Hair follicular keratinocyte (primary cell): ENCODE results near the gene PANK2. TPM values are rescaled to one million over a fixed set of nuclear protein-coding genes. Genes with fewer than 3 reads are reported as not detected.

ENCODE experiments used
- total RNA-seq: library from RNA; depleted of rRNA; stranded (reverse); fragments of >200 nt; gene quantifications from 2 replicates; pipeline ENCODE4 v1.2.3, GENCODE V29; 2015

PANK2 gene
- total RNA-seq = 27.3 and 29.2 TPM in 2 replicates

DNA sequence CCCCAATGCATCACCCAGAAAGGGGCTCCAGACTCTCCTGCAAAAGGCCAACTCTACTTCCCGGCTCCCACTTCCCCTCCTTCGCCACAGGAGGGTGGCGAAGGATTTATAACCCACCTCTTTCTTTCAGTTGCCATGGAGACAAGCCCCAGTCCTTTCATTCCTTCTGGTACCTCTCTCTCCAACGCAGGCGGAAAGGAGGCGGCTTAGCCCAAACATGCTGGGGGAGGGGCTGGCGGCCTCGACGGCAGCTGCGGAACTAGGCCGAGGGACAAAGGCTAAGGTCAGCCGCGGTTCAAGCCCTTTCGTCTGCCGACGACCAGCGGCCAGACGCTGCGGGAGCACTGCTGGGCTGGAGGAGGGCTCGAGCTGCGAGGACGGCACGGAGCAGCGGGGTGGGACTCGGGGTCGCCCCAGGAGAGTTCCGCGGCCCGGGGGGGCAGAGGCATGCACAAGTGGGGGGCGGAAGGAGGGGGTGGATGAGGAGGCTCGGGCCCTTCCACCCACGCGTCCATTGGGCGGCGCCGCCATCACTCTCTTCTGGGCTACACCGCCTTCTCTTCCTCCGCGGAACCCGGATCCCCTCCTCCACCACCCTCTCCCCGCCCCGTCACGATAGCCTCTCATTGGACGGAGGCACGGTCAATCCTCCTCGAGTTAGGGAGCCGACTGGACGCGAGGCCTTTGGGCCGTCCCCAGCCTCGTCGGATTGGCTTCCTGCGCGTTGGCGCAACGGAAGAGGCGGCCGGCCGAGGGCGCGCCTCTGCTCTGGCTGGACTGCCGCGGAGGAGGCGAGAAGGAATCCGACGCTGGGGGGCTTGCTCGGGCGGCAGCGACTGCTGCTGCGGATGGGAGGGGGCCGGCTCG is at the start of gene PANK2:
Gene PANK2 (plus strand): TSS at position 766 of the 867 bp plus-strand sequence.

DNA sequence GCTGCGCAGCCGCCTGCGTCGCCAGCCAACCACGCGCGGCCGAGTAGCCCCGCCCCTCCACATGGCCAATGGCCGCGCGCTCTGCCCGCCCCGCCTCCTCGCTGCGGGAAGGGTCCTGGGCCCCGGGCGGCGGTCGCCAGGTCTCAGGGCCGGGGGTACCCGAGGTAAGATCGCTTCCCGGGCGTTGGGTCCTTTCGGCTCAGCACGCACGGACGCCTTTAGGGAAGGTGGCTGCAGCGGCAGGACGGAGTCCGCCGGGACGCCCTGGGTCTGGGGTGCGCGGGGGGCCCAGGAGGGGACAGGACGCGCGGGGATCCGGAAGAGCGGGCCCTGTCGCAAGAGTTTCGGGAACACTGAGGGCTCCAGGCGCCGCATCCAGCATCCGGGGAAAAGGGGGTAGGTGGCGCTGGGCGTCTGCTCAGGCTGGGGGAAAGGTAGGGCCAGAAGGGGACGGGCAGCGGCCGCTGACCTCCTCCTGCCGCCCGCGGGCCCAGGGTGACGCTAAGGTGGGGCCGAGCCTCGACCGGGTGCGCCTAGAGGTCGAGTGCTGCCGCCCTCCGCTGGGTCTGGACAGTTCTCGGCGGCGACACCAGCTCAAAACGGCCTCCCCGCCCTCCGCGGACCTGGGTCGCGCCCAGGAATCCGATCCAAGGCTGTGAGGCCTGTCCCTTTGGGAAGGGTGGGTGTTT is 42.3 kb upstream of the PANK2 start, which contains the start of gene MAVS:
Gene MAVS (plus strand): TSS at position 95 of the 689 bp plus-strand sequence. CDS start 7,791 bp downstream, outside the sequence.

Other genes starting within 250 kb of the PANK2 start
- gene GFRA4, start 226.0 kb upstream of the PANK2 start, total RNA-seq = not detected in 2 replicates
- 0.04 TPM in 1 of 2 replicates, not detected in the other for gene ADAM33, start 207.4 kb upstream of the PANK2 start, total RNA-seq
- not detected in 2 replicates for gene SIGLEC1, start 176.8 kb upstream of the PANK2 start, total RNA-seq
- not detected in 2 replicates for gene HSPA12B, start 156.7 kb upstream of the PANK2 start, total RNA-seq
- 51.3 and 95.2 TPM in 2 replicates for gene ADISSP, start 121.6 kb upstream of the PANK2 start, total RNA-seq
- gene SPEF1, start 107.9 kb upstream of the PANK2 start, total RNA-seq = not detected in 2 replicates
- 53.6 and 84.6 TPM in 2 replicates for gene CENPB, start 102.6 kb upstream of the PANK2 start, total RNA-seq
- gene CDC25B, start 93.1 kb upstream of the PANK2 start, total RNA-seq = 58.4 and 103 TPM in 2 replicates
- 11.0 and 19.6 TPM in 2 replicates for gene AP5S1, start 68.8 kb upstream of the PANK2 start, total RNA-seq
- 13.5 and 19.0 TPM in 2 replicates for gene MAVS, start 42.6 kb upstream of the PANK2 start, total RNA-seq
- 3.3 and 6.1 TPM in 2 replicates for gene RNF24, start 126.2 kb downstream of the PANK2 start, total RNA-seq